Measurements from ENCODE around the gene DDX31.

GRCh38 chr9:132628746-132629145 lies 41.0 kb downstream of the DDX31 start:
- no peak for TF ChIP-seq CTCF (IDR thresholded peaks at IDR 0.05)
- no peak for TF ChIP-seq EZH2 (IDR thresholded peaks at IDR 0.05; ENCODE audit: borderline replicate concordance, insufficient read depth, low read depth, low read length, poor library complexity, severe bottlenecking)
